Left kidney (tissue), 2 donors: ENCODE results near the gene NFIX. TPM values are rescaled to one million over a fixed set of nuclear protein-coding genes. Genes with fewer than 3 reads are reported as not detected.

Experiments used
- DNase-seq: peaks from one replicate; pipeline ENCODE4 v3.0.0-alpha.2; 2013
- polyA plus RNA-seq: library from polyadenylated mRNA; unstranded; fragments of 120-200 nt; gene quantifications from one replicate; pipeline ENCODE4 v1.2.1, GENCODE V29; 2013; ENCODE audit not compliant: insufficient read length

Gene NFIX
- polyA plus RNA-seq, 1 donor: 14.6 TPM

GRCh38 chr19:13033819-13034611, 38.7 kb downstream of the NFIX start:
- DNase-seq: no peak

- DNase-seq: no peak
These were observed 39.4 kb downstream of the NFIX start for GRCh38 chr19:13034636-13035035.

- DNase-seq: no peak
These were observed 40.6 kb downstream of the NFIX start for GRCh38 chr19:13035820-13036365.

- no peak for DNase-seq
These were observed 41.2 kb downstream of the NFIX start for GRCh38 chr19:13036366-13036976.

GRCh38 chr19:13037161-13037560, 41.9 kb downstream of the NFIX start:
- no peak for DNase-seq

GRCh38 chr19:13037731-13038130, 42.5 kb downstream of the NFIX start:
- no peak for DNase-seq

- no peak for DNase-seq
These were observed 43.3 kb downstream of the NFIX start for GRCh38 chr19:13038306-13039210.

- DNase-seq: no peak
These were observed 44.0 kb downstream of the NFIX start for GRCh38 chr19:13039211-13039789.

GRCh38 chr19:13040232-13040947, 45.1 kb downstream of the NFIX start:
- no peak for DNase-seq

- DNase-seq: no peak
These were observed 45.6 kb downstream of the NFIX start for GRCh38 chr19:13040948-13041292.

GRCh38 chr19:13042443-13043130, 47.3 kb downstream of the NFIX start:
- DNase-seq: no peak

GRCh38 chr19:13043285-13043684, 48.0 kb downstream of the NFIX start:
- DNase-seq: no peak

- DNase-seq: no peak
These were observed 49.1 kb downstream of the NFIX start for GRCh38 chr19:13044231-13044836.

- DNase-seq: no peak
These were observed 50.5 kb downstream of the NFIX start for GRCh38 chr19:13045812-13046211.

- DNase-seq: no peak
These were observed 52.1 kb downstream of the NFIX start for GRCh38 chr19:13047374-13047773.

GRCh38 chr19:13050274-13050673, 55.0 kb downstream of the NFIX start:
- DNase-seq: no peak

- DNase-seq: peak; percentile 85
These were observed 56.4 kb downstream of the NFIX start for GRCh38 chr19:13051557-13052165.

- DNase-seq: no peak
These were observed 57.3 kb downstream of the NFIX start for GRCh38 chr19:13052447-13053175.

GRCh38 chr19:13053238-13053637, 58.0 kb downstream of the NFIX start:
- no peak for DNase-seq
